GM06990 (cell line): ENCODE results near the gene CENPF.

ENCODE experiments used
- DNase-seq: peaks from one replicate; pipeline ENCODE4 v3.0.0-alpha.2; 2011; ENCODE audit not compliant: insufficient read length; ENCODE audit errors: extremely low read depth
- H3K27me3 ChIP-seq: replicated peaks from 2 replicates; pipeline ENCODE4 v1.6.0; 2011; ENCODE audit warnings: low read length; ENCODE audit not compliant: control insufficient read depth, insufficient read depth
- H3K36me3 ChIP-seq: 2 replicates; pipeline ENCODE4 v1.5.1; 2011; ENCODE audit warnings: low read length; ENCODE audit not compliant: control insufficient read depth, insufficient read depth
- H3K4me3 ChIP-seq: replicated peaks from 2 replicates; pipeline ENCODE4 v1.5.1; 2011; ENCODE audit warnings: low read depth, mild to moderate bottlenecking, control low read depth, low read length
- CTCF ChIP-seq: IDR thresholded peaks from 2 replicates; pipeline ENCODE4 v1.5.1; 2011; ENCODE audit warnings: low read length, control low read depth, mild to moderate bottlenecking, inconsistent platforms; ENCODE audit not compliant: insufficient read depth, poor library complexity, severe bottlenecking

The CENPF gene

GRCh38 chr1:214678386-214678785 lies 75.4 kb downstream of the CENPF start:
- Histone ChIP-seq H3K36me3 (no peaks in the 10 kb centered on the region), H3K4me3 (no peak overlapping the region), H3K27me3 (no peaks in the 10 kb centered on the region)
- TF ChIP-seq CTCF: no peak
- DNase-seq: no peak

DNA sequence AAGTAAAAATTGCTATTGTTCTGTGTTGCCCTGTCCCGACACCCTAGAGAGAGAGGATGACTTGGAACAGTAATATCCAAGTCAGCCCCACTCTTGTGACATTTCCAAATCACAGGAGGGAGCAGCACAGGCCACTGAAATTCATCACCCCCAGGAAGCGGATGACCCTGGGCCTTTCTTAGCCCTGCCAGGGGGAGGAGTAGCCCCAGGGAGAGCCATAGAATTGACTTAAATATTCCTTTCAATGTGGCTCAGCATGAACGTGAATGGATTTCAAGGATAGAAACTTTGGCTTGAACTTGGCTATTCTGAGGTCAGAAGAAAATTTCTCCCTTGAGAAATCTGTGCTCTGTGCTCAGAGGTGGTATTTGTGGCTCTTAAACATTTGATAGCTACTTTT lies 80.6 kb downstream of the CENPF start:
- Histone ChIP-seq H3K4me3 (no peak overlapping the region), H3K27me3 (no peaks in the 10 kb centered on the region), H3K36me3 (no peaks in the 10 kb centered on the region)
- TF ChIP-seq CTCF: no peak
- no peak for DNase-seq

DNA sequence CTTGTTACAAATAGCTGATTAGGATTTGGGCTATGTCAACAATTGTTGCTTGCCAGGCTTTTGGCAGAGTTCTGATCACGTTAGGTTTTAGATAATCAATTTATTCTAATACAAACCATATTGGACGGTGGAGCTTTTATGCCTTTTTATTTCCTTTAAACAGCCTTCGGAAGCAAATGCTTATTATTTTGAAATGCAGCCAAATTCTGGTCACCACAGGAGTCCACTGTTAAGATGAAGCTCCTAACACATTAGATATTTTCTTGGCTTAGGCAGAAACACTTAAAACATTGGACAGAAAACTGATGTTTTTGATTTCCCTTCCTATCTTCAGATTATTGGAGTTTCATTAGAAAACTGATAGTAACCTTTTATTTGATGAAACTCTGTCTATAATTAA lies 82.9 kb downstream of the CENPF start:
- no peaks in the 10 kb centered on the region for H3K27me3 ChIP-seq
- H3K4me3 ChIP-seq: no peak overlapping the region
- H3K36me3 ChIP-seq: no peaks in the 10 kb centered on the region
- TF ChIP-seq CTCF: no peak
- DNase-seq: no peak

DNA sequence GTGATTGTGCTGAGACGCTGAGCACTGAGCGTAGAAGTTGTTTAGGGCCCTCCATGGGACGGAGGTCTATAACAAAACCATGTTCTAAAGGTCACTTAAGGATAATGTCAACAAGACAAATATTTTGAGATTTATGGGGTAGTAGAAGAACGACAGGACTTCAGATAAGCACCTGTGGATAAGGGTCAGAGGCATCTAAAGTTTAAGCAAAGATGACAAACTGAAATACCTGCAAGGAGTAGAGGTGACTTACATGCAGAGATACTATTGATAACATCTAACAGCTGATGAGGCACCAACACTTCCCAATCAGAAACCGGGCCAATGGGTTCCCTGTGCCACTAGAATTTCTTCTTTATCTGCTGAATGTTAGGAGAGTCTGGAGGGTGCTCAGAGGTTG lies 83.5 kb downstream of the CENPF start:
- H3K4me3 ChIP-seq: no peak overlapping the region
- H3K36me3 ChIP-seq: no peaks in the 10 kb centered on the region
- no peak for TF ChIP-seq CTCF
- H3K27me3 ChIP-seq: no peaks in the 10 kb centered on the region
- DNase-seq: no peak

- no peaks in the 10 kb centered on the region for H3K27me3 ChIP-seq
- no peak for TF ChIP-seq CTCF
- no peak for DNase-seq
- no peak overlapping the region for H3K4me3 ChIP-seq
- no peaks in the 10 kb centered on the region for H3K36me3 ChIP-seq
Observed at GRCh38 chr1:214688891-214689290, 85.9 kb downstream of the CENPF start.

- no peak overlapping the region for H3K4me3 ChIP-seq
- no peak for TF ChIP-seq CTCF
Observed at GRCh38 chr1:214694769-214695168, 91.8 kb downstream of the CENPF start.

More at GRCh38 chr1:214694769-214695168, 91.8 kb downstream of the CENPF start:
- Histone ChIP-seq H3K36me3 (no peaks in the 10 kb centered on the region), H3K27me3 (no peaks in the 10 kb centered on the region)
- no peak for DNase-seq
